ENCODE measurements around the gene GPR146. TPM values are rescaled to one million over a fixed set of nuclear protein-coding genes. Genes with fewer than 3 reads are reported as not detected.
"Not testable (repeated sequence)": the region's sequence is repeated elsewhere in the genome, so short reads cannot be mapped to it uniquely, and the experiment has no call there.

The GPR146 gene
- polyA plus RNA-seq, 6 donors from 2014 or later = 2.0 to 9.7 (median 3.9) TPM

- ATAC-seq (ENCODE audit: low read depth in 2 of 2) (no peak), DNase-seq (no peak)
- Mint-ChIP-seq H3K27ac (peak overlapping the region in 2 of 6 donors; percentile 52 to 98), H3K4me3 (peak overlapping the region in 1 of 8 donors; percentile 54), H3K4me1 (peaks cover 32 to 48% (median 37%) of the 10 kb centered on the region in 3 donors), H3K27me3 (peaks cover 16 to 64% (median 21%) of the 10 kb centered on the region in 3 donors), H3K9me3 (peaks cover 0 to 1% (median 0%) of the 10 kb centered on the region in 7 donors), H3K36me3 (peaks cover 0 to 6% of the 10 kb centered on the region in 2 donors)
Measured at GRCh38 chr7:1064581-1064980, 20.2 kb downstream of the GPR146 start.

- H3K27me3 Mint-ChIP-seq = peaks cover 16 to 61% (median 21%) of the 10 kb centered on the region in 3 donors
- H3K36me3 Mint-ChIP-seq = peaks cover 0 to 6% of the 10 kb centered on the region in 2 donors
- ATAC-seq (ENCODE audit: low read depth in 2 of 2) (no peak), DNase-seq (no peak)
- H3K4me3 Mint-ChIP-seq = peak overlapping the region; percentile 18 to 84 (median 62)
- no peaks in the 10 kb centered on the region for H3K9me3 Mint-ChIP-seq
- peak overlapping the region in 5 of 6 donors; percentile 72 to 97 (median 94) for H3K27ac Mint-ChIP-seq
- peaks cover 30 to 43% (median 32%) of the 10 kb centered on the region in 3 donors for H3K4me1 Mint-ChIP-seq
Measured at GRCh38 chr7:1065263-1065584, 20.9 kb downstream of the GPR146 start.

GRCh38 chr7:1065585-1066241 is 21.4 kb downstream of the GPR146 start:
- DNase-seq (peak; percentile 84), ATAC-seq (ENCODE audit: low read depth in 2 of 2) (peak; percentile 52 to 55)
- Mint-ChIP-seq H3K4me3 (peak overlapping the region; percentile 18 to 84 (median 67)), H3K4me1 (peaks cover 31 to 38% (median 32%) of the 10 kb centered on the region in 3 donors), H3K27ac (peak overlapping the region; percentile 7 to 97 (median 94)), H3K27me3 (peaks cover 16 to 56% (median 21%) of the 10 kb centered on the region in 3 donors), H3K9me3 (no peaks in the 10 kb centered on the region), H3K36me3 (peaks cover 0 to 6% of the 10 kb centered on the region in 2 donors)

- Mint-ChIP-seq H3K27ac (no peak overlapping the region), H3K36me3 (peaks cover 0 to 6% of the 10 kb centered on the region in 2 donors), H3K4me3 (no peak overlapping the region), H3K9me3 (no peaks in the 10 kb centered on the region), H3K27me3 (peaks cover 16 to 51% (median 21%) of the 10 kb centered on the region in 3 donors), H3K4me1 (peaks cover 31 to 33% (median 32%) of the 10 kb centered on the region in 3 donors)
- DNase-seq = no peak
- ATAC-seq (ENCODE audit: low read depth in 2 of 2) = no peak
Measured at GRCh38 chr7:1066242-1066588, 21.9 kb downstream of the GPR146 start.

DNA sequence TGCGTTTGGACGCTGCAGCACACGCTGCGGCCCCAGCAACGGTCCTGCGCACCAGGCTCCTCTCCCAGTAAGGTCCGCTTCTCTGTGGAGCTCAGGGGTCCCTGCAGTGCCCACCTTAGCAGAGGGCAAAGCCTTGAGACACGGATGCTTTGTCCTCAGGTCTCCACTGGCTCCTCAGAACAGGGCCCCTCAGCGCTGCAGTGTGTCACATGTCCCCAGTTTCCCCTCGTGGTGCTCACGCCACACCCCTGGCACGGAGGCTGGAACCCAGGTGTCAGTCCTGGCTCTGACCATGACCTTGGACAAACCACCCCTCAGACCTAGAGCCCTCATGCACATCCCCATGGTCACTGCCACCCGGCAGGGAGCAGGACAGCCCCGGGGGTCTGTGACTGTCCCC is 23.7 kb downstream of the GPR146 start:
- H3K36me3 Mint-ChIP-seq = no peaks in the 10 kb centered on the region
- peaks cover 7 to 34% (median 10%) of the 10 kb centered on the region in 3 donors for H3K27me3 Mint-ChIP-seq
- no peak overlapping the region for H3K4me3 Mint-ChIP-seq
- ATAC-seq (ENCODE audit: low read depth in 2 of 2) (no peak), DNase-seq (no peak)
- H3K27ac Mint-ChIP-seq = peak overlapping the region in 1 of 6 donors; percentile 72
- no peaks in the 10 kb centered on the region for H3K9me3 Mint-ChIP-seq
- H3K4me1 Mint-ChIP-seq = peaks cover 13 to 16% (median 16%) of the 10 kb centered on the region in 3 donors

GRCh38 chr7:1068619-1069018 is 24.3 kb downstream of the GPR146 start:
- Mint-ChIP-seq H3K36me3 (no peaks in the 10 kb centered on the region), H3K4me1 (peaks cover 12 to 20% (median 15%) of the 10 kb centered on the region in 3 donors), H3K27ac (no peak overlapping the region), H3K27me3 (peaks cover 7 to 28% (median 9%) of the 10 kb centered on the region in 3 donors), H3K9me3 (no peaks in the 10 kb centered on the region), H3K4me3 (no peak overlapping the region)
- ATAC-seq (ENCODE audit: low read depth in 2 of 2) = no peak
- no peak for DNase-seq

DNA sequence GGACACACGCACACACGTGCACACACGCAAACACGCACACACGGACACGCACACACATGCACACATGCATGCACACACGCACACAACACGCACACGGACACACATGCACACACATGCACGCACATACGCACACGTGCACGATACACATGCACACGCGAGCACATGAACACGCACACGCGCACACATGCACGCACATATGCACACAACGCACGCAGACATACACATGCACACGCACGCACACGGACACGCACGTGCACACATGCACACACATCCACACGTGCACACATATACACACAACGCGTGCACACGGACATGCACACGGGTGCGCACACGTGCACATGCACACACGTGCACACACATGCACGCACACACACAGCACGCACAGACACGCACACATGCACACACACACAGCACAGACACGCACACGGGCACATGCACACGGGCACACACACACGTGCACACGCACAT is 26.2 kb downstream of the GPR146 start:
- H3K27ac Mint-ChIP-seq = no peak overlapping the region
- peaks cover 8 to 16% (median 12%) of the 10 kb centered on the region in 3 donors for H3K4me1 Mint-ChIP-seq
- no peaks in the 10 kb centered on the region for H3K36me3 Mint-ChIP-seq

GRCh38 chr7:1071731-1072254 is 27.4 kb downstream of the GPR146 start:
- no peak for DNase-seq
- H3K4me1 Mint-ChIP-seq = peaks cover 6 to 16% (median 10%) of the 10 kb centered on the region in 3 donors
- peaks cover 0 to 4% (median 0%) of the 10 kb centered on the region in 3 donors for H3K27me3 Mint-ChIP-seq
- no peak overlapping the region for H3K4me3 Mint-ChIP-seq
- no peak overlapping the region for H3K27ac Mint-ChIP-seq
- H3K9me3 Mint-ChIP-seq = no peaks in the 10 kb centered on the region
- H3K36me3 Mint-ChIP-seq = no peaks in the 10 kb centered on the region
- no peak for ATAC-seq (ENCODE audit: low read depth in 2 of 2)

More for the DNA sequence above, 26.2 kb downstream of the GPR146 start:
- Mint-ChIP-seq H3K4me3 (no peak overlapping the region), H3K27me3 (peaks cover 0 to 15% (median 2%) of the 10 kb centered on the region in 3 donors), H3K9me3 (no peaks in the 10 kb centered on the region)
- DNase-seq = no peak
- ATAC-seq (ENCODE audit: low read depth in 2 of 2) = no peak

GRCh38 chr7:1073142-1073977 is 29.0 kb downstream of the GPR146 start:
- ATAC-seq (ENCODE audit: low read depth in 2 of 2) = no peak
- no peak overlapping the region for H3K4me3 Mint-ChIP-seq

DNA sequence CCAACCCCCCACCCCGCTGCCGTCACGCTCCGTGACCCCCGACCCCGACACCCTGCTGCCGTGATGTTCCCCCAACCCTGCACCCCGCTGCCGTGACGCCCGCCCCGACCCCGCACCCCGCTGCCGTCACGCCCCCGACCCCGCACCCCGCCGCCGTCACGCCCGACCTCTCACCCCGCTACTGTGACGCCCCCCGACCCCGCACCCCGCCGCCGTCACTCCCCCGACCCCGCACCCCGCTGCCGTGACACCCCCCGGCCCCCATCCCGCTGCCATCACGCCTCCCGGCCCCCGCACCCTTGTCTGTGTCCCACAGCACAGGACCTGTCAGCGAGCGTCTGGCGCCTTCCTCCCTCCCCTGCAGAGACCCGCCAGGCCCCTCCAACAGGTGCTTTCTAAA is 29.7 kb downstream of the GPR146 start:
- not testable (repeated sequence) for H3K27me3 Mint-ChIP-seq; DNase-seq; ATAC-seq (ENCODE audit: low read depth in 2 of 2); H3K9me3 Mint-ChIP-seq; H3K27ac Mint-ChIP-seq; H3K36me3 Mint-ChIP-seq; H3K4me3 Mint-ChIP-seq
- H3K4me1 Mint-ChIP-seq = peaks cover 6 to 16% (median 10%) of the 10 kb centered on the region in 3 donors

More at GRCh38 chr7:1073142-1073977, 29.0 kb downstream of the GPR146 start:
- H3K36me3 Mint-ChIP-seq = no peaks in the 10 kb centered on the region
- H3K27ac Mint-ChIP-seq = peak overlapping the region in 2 of 6 donors; percentile 33 to 51
- H3K4me1 Mint-ChIP-seq = peaks cover 6 to 16% (median 10%) of the 10 kb centered on the region in 3 donors
- peaks cover 0 to 7% (median 0%) of the 10 kb centered on the region in 3 donors for H3K27me3 Mint-ChIP-seq
- H3K9me3 Mint-ChIP-seq = no peaks in the 10 kb centered on the region
- no peak for DNase-seq

DNA sequence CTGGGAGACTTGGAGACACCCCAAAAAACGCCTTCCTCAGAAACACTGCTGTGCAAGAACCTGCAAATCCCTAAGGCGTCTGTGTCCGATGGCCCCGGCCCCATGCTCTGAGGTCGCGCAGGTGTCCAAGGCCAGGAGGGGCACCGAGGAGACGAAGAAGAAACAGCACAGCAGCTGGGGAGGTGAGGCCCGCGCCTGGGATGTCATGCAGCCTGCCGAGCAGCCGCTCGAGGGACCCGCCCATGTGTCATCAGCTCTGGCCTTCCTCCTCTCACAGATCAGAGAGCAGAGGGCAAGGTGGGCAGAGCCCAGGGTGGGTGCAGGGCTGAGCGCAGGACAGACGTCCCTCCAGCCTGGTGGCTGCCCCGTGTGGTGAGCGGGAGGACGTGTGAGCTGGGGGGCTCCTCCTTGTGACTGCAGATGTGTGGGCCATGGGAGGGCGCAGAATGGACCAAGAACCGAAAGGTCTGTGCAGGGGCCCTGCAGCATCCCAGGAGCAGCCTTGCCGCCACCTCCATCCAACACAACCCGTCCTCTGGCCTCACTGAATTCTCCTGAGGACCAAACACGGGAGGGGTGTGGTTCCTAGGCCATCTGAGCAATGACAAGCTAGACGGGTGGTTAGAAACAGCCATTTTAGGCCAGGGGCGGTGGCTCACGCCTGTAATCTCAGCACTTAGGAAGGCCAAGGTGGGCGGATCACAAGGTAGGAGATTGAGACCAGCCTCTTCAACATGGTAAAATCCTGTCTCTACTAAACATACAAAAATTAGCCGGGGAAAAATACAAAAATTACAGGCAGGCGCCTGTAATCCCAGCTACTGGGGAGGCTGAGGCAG is 30.5 kb downstream of the GPR146 start:
- Mint-ChIP-seq H3K27ac (peak overlapping the region in 1 of 6 donors; percentile 11), H3K4me3 (no peak overlapping the region), H3K9me3 (no peaks in the 10 kb centered on the region), H3K27me3 (peaks cover 0 to 7% (median 0%) of the 10 kb centered on the region in 3 donors), H3K36me3 (no peaks in the 10 kb centered on the region), H3K4me1 (peaks cover 6 to 16% (median 10%) of the 10 kb centered on the region in 3 donors)
- no peak for ATAC-seq (ENCODE audit: low read depth in 2 of 2)
- DNase-seq = no peak

DNA sequence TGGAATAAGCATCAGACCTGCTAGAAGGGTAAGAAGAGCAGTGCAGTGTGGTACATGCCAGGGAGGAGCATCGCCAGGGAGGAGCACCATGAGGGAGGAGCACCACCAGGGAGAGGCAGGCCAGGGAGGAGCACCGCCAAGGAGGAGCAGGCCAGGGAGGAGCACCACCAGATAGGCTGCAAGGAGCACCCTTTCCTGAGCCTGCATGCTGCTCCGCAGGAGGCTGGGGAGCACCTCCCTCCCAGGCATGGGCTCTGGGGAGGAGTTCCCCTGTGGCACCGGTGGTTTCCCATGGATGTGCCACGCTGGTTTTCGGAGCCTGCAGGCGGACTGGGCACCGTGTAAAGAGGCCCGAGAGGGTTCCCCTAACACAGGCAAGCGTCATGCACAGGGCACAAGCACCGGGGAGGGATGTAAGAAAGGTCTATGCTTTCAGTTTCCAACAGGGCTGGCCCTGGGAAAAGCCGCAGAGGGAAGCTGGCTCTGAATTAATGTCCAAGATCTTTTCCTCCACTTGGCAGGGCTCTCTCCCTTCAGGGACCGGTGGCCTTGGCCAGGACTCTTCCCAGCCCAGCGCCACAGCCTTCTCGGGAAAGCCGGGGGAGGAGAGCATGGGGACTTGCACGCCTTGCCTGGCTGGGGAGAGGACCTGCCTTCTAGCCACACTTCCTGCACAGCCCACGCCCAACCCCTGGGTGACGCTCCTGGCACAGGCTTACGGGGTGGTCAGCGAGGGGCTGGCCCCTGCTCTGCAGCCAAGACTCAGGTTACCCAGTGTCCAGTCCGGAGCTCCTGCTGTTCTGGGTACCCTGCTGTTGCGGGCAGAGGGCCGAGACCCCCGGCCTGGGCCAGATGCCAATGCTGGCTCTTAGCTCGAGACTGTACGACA is 32.1 kb downstream of the GPR146 start:
- Mint-ChIP-seq H3K4me1 (peaks cover 6 to 11% (median 10%) of the 10 kb centered on the region in 3 donors), H3K27ac (no peak overlapping the region), H3K9me3 (no peaks in the 10 kb centered on the region), H3K27me3 (peaks cover 0 to 7% (median 0%) of the 10 kb centered on the region in 3 donors), H3K4me3 (no peak overlapping the region), H3K36me3 (no peaks in the 10 kb centered on the region)
- no peak for DNase-seq
- no peak for ATAC-seq (ENCODE audit: low read depth in 2 of 2)
